HG02798 (cell line): ENCODE measurements around the gene PSTPIP1.

ENCODE experiments used
- ATAC-seq: cut with Tn5 transposase; IDR thresholded peaks from one replicate; pipeline ENCODE4 v1.9.1; 2021; ENCODE audit warnings: mild to moderate bottlenecking; ENCODE audit not compliant: unreplicated experiment, poor library complexity

PSTPIP1 gene

DNA sequence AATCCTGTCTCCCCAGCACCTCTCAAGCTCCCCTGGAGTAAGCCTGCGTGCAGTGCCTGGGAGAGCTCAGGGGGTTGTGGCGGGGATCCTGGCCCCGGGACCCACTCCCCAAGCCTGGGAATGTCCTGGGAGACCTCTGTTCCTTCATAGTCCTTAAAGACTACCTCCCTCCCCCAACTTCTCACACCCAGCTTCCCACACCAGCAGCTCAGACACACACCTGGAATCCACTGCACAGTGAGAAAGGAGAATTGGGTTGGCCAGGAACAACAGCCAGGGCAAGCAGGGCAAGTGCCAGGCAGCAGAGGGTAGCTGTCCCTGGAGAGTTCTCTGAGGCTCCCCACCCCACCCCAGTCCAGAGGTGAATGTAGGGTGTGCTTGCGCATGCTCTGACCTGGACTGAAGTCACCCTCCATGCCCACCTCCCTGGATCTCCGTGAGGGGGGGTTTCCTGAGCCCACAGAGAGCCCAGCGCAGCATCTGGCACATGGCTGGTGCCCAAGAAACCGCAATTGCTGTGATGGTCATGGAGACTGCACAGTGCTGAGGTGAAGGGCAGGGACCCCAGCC, 22.2 kb downstream of the PSTPIP1 start:
- no peak for ATAC-seq

DNA sequence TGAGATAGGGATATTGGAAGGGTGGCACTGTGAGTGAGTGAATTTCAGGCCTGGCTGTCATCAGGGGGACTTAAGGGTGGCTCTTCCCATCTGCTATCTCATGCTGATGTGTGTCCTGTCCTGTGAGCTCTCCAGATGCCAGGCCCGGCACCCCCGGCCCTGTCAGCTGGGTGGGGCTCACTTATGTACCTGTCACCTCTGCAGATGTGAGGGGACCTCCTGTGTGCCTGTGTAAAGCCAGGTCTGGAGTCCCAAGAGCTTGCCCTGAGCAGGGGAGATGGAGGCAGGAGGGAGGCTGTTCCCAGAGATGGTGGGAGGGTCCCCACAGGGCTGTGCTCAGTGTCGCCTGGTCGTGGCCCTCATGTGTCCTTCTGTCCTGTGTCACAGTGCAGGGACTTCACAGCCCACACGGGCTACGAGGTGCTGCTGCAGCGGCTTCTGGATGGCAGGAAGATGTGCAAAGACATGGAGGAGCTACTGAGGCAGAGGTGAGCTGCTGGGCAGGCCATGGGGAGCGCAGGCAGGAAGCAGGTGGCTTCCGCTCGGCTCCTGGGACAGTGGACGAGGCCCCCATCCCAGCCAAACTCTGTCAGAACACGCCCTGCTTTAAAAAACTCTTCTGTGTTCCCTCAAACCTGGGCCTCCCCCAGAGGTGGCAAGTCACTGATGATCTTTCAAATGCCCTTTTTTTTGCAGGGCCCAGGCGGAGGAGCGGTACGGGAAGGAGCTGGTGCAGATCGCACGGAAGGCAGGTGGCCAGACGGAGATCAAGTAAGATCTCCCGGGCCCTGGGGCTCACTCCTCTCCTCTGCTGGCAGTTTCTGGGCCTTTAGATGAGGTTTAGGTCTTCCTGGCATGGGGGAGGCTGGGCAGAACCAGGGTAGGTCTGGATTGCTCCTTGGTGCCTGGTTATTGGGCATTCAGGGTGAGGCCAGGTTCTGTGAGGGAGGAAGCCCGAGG, 23.1 kb downstream of the PSTPIP1 start:
- no peak for ATAC-seq

DNA sequence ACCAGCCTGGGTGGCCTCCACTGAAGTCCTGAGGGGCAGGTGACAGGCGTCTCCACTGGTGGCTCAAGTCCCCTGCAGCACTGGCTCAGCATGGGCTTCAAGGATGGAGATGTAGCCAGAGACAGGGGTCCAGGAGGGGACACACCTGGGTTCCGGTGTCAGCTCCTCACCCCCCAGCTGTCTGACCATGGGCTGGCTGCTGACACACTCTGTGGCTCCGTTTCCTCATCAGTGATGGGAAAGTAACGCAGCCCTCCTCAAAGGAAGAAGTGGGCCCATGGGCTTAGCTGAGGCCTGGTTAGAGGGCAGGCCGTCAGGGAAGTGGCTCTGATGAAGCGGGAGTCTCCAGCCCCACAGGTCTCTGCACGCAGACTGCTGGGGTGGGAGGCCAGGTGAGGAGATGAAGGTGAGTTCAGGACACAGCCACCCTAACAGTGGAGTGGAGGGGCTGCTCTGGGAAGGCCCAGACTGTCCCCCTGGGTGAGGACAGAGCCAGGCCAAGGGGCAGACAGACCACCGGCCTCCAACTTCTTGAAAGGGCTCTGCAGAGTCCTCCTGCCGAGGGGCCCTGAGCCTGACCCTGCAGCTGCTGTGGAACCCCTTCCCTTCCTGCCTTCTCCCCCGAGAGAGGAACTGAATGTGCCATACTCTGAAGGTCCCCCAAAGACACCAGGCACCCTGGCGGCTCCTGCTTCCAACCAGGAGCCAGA, 24.0 kb downstream of the PSTPIP1 start:
- no peak for ATAC-seq

DNA sequence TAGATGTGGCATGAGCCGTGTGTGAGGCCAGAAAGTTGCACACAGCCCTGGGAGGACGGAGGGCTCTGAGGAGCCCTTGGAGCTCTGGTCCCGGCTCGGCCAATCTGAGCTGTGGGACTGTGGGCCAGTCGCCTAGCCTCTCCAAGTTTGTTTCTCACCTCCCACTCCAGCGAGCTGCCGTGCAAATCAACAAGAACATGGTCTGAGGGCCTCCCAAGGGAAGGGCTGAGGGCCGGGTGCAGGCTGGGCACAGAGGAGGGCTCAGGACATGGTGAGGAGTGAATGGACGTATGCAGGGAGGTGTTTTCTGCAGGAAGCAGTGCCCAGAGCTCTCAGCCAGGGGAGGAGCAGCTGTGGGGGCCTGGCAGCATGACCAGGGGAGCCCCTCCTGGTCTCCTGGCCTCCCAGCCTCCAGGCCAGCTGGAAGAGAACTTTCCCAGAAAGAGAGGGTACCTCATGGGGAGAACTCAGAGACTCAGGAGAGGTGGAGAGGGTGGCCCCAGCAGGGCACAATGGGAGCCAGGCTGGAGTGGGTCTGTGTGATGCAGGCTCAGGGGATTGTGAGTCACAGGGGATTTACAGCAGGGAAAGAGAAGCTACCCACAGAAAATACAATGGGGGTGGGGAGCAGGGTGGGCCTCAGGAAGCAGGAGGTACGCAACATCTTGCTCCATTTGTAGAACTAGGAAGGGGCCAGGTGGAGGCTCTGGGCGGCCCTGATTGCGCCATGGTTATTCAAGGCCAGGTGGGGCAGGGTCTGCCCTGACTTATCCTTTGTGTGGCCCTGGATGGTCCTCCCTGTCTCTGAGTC, 24.8 kb downstream of the PSTPIP1 start:
- no peak for ATAC-seq

DNA sequence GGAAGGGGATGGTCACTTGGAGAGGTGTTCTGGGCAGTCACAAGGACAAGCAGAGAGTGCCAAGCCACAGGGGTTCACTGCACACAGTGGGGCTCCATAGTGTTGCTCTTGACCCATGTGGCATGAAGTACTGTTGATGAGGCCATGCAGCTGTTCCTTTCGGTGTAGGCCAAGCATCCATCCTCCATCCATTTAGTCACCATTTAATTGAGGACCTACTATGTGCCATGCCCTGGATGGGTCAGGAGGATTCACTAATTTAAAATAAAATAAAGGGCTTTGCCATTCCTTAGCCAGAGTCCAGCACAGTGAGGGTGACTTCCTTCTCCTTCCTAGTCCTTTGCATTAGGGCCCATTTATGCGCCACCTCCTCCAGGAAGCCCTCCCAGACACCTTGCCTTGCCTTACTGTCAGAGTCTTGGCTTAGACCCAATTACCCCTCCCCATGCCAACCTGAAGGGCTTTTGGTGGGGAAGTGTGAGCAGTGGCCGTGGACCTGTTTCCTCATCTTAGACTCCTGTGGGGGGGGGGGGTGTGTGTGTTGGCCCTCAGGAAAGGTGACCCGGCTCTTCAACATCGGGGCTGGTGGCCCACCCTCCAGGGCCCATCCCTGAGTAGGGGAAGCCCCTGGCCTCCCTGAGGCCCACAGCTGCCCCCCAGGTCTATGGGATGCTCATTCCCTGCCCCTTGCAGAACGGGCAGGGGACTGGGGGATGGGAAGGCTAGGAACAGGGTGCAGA, 25.6 kb downstream of the PSTPIP1 start:
- no peak for ATAC-seq

DNA sequence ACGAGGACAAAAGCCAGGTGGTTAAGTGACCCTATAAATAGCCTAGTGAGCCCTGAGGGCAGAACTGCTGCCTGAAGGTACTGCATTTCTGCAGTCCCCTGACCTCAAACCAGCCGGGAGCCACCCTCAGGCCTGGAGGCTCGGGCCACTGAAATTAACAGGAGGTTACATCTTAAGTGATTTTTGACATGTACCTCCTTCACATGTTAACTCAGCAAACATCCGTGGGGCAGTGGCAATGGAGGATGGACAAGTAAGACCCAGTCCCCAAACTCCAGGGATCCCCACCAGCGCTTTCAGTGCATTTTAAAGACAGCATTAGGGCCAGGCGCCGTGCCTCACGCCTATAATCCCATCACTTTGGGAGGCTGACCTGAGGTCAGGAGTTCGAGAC, 26.2 kb downstream of the PSTPIP1 start:
- no peak for ATAC-seq

DNA sequence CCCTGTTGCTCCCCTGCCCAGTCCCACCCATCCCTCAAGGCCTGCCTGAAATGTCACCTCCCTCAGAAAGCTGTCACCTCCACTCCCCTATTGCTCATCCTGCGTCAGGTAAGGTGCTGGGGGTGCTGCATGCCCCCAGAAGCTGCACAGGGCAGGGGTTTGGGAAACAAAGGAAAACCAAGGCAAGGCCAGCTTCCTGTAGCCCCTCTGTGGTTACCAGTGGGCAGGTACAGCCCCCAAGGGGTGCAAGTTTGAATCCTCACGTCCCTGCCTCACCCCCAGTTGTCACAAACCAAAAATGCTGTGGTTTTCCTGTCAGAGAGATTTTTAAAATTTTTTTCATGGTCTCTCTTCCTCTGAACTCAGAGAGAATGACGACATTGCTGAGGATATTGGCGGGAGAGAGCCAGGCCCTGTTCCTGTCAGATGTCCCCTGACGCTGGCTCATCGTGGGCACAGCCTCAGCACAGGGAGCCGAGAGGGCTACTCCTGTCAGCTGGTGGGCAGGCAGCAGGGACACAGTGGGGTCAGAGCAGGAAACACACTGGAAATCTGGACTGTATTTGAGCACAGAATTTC, 27.0 kb downstream of the PSTPIP1 start:
- ATAC-seq, result no peak

DNA sequence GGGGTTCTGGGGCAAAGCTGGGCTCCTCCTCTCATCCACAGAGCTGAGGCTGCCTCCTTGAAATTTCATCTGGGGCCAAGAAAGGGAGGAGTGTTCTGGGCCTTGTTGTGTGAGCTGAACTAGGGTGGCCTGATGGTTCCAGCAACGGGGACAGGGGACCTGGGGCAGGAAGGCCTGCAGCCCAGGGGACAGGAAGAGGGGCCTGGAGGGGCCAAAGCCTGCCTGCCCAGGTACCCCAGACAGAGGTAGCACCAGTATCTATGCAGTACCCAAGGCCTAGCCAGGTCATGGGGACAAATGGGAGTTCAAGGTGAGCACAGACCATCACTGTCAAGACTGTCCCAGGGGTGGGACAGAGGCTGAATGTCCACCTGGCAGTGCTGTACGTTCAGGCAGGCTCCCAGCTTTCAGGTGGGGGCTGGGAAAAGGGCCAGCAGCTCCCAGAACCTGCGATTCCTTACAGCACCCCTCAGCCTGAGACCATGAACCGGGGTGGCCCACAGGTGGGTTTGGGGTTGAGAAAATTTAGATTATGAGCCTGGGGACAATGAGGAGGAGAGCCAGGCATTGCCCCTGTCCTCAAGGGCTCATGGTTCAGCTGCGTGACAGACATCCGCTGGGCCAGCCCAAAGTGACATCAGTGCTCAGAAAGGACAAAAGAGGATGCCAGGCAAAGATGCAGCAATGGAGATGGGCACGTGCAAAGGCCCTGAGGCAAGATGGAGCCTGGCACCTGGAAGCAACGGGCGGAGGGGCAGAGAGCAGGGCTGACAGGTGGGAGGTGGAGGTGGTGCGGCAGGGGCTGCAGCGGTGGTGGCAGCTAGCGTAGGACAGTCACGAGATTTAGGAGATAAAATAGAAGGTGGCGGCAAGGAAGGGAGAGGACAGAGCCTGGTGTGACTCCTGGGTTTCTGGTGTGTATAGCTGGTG, 28.0 kb downstream of the PSTPIP1 start:
- ATAC-seq, result no peak

DNA sequence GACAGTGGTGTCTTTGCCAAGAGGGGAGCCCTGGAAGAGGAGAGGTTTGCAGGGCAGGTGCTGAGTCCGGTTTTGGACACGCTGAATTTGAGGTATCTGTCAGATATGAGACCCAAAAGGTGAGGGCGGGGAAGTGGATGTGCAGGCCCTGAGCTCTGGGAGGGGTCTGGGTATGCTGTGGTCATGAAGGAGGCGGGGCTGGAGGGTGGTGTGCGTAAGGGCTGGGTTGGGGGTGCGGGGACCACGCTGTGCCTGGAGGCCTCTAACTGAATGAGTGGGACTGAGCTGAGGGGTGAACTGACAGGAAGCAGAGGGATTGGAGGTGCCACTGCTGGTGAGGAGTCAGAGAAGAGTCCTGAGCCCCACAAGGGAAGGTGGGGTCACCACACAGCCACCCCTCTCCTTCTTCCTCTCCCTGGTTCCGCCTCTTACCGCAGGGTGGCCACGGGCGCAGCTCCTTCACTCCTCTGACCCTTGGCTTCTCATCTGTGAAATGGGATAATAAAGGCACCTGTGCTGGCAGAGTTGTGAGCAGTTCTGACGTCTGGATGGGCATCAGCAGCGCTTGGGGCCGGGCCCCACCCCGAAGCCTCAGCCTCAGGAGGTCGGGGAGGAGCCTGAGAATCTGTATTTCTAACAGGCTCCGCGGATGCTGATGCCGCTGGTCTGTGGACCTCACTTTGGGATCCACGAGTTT, 28.8 kb downstream of the PSTPIP1 start:
- ATAC-seq, result no peak

DNA sequence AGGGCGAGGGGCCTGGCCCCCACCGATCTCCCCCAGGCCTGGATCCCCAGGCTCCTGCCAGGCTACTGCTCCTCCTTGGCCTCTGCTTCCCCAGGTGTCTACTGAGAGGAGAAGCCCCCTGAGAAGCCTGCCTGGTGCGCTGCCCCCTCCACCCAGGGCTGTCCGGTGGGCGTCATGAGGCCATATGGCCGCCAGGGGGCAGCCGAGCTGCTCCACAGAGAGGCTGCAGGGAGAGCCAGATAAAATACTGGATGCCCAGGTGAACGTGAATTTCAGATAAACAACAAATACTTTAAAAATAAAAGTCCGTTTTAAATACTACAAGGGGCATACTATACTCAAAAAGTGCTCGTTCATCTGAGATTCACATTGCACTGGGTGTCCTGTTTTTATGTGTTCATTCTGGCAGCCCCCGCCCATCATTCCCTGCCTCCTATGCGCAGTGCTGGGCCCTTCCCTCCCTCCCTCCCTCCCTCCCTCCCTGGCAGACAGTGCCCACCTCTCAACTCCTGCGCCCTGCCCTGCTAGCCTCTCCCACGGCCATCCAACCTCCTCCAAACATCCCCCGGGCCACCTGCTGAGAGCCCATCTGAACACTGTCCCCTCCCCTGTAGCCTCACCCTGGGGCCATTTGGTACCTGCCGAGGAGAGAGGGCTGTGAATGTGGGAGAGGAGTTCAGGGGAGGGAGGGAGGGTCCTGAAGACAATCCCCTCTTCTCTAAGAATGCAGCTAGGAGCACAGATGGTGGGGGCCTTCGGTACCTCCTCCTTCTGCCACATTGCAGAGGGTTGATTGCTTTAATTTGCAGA, 29.6 kb downstream of the PSTPIP1 start:
- peak; percentile 47 for ATAC-seq

DNA sequence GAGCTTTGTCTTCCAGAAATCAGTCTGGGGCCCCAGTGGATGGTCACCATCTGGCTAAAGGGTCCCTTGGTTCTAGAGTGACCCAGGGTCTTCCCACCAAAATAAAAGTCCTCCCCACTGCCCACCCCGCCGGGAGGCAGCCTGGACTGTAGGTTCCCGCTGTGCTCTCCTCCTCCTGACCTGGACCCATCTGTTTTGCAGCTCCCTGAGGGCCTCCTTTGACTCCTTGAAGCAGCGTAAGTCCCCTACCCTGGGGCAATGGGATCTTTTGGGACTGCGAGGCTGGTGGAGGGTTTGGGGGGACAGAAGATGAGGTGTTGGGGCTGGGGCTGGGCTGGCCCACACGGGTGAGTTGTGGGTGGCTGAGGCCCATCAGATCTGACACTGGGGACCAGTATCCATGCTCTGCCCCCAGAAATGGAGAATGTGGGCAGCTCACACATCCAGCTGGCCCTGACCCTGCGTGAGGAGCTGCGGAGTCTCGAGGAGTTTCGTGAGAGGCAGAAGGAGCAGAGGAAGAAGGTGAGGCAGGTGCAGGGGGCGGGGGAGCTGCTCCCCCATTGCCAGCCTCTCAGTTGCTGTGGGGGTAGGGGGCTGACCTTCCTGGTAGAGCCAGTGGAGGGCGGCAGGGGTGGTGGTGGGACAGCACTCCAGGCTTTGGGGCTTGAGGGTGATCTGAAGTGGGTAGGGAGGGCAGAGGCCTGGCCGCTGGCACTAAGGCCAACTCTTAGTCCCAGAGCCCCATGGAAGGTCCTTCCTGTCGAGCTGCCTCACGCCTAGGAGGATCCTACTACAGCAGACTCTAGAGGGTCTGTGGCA, 30.4 kb downstream of the PSTPIP1 start:
- ATAC-seq, result no peak

DNA sequence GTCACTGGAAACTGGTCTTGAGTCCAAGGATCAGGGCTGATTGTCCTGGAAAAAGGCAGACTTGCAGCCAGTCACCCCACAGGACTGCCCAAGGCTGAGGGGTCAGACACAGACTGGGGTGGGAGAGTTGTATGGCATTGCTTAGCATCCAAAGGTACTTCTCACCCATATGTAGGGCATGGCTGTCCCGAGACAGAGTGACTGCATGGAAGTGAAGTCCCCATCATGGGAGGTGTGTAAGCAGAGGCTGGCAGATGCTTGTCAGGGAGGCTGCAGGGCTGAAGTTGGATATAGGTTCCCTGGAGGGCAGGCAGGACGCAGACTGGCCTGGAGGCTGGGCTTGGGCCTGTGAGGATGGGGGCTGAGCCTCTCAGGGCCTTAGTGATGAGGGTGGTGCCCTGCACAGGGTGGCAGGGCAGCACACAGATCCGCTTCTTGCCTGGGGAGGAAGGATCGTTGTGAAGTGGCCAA, 31.1 kb downstream of the PSTPIP1 start:
- ATAC-seq, result no peak

DNA sequence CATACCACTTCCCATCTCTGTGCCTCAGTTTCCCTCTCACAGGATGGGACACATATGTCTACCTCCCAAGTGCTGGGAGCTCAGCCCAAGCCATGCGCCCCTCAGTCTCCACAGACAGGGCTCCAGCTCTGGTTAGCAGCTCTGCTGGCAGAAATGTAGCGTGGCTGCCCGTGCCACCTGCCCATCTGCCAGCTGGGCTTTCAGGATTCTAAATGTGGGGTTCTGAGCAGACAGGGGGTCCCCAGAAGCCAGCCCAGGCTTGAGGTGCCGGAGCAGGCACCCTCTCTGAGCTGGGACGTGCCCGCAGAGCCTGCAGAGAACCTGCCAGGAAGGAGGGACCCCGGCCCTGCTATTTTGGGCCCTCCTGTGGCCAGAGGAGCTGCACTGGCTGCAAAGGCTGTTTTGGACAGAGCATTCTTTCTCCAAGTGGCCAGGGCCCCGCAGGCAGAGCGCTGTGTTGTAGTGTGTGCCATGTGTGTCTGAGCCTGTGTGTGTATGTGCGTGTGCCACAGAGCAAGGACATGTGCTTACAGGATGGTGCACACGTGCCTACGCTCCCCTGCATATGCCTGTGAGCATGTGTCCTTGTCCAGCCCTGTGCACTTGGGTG, 31.7 kb downstream of the PSTPIP1 start:
- ATAC-seq, result no peak

DNA sequence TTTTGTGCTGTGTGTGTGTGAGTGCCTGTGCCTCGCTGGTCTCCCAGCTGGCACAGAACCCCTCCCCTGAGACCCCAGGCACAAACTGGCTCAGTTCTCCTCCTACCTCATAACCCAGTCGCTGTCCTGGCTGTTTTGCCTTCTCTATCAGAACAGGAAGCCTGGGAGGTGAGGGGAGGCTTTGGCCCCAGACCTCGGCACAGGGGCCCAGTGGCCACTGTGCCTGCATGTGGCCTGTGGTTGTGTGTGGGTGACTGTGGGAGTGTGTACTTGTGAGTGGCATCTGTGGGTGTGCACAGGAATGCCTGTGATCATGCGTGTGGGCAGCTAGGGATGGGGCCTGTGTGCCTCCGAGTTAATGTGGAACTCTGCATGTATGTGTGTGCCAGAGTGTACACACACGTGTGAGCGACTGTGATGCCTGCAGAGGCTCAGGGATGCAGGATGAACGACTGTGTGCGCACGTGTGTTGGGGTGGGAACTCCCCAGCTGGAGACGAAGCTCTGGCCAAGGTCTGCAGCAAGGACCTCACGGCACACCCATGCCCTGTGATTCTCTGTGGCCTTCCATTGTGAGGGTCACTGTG, 32.3 kb downstream of the PSTPIP1 start:
- ATAC-seq, result no peak
